Left cardiac atrium (tissue), 4 donors: ENCODE results near the gene NCOA3. TPM values are rescaled to one million over a fixed set of nuclear protein-coding genes. Genes with fewer than 3 reads are reported as not detected.

ENCODE experiments used
- ATAC-seq, 2 donors: fragments of 200-7000 bp; cut with Tn5 transposase; one replicate each; pipeline ENCODE4 v1.9.1; 2020; ENCODE audit warnings: mild to moderate bottlenecking in 2 of 2, moderate library complexity in 2 of 2
- DNase-seq: peaks from one replicate; pipeline ENCODE4 v3.0.0-alpha.2; 2020
- intact Hi-C, 2 donors: fragments of 100-400 bp; cut with DNase I; formaldehyde crosslinking; loops; one replicate each; pipeline versions ENCODE4 v1.14.1 to v1.15.1; 2022 to 2023
- total RNA-seq, 2 donors: library from RNA; stranded (reverse); fragmentation: NEBNext Ultra II Directional; extraction: Animal tissue kit (Norgen Biotek cat#: 25700); gene quantifications; one replicate each; pipeline ENCODE4 v1.2.1, GENCODE V29; 2021
- donor health status: DM: no; HTN: yes; CAD: no.
- donor health status: DM: no; HTN: yes; CAD: no; lungs with severe emphysema.
- donor health status: DM: yes; HTN: yes; CAD: no.
- donor health status: Dilated cardiomyopathy.

The NCOA3 gene
- total RNA-seq, 2 donors from 2014 or later = 18.6 to 25.2 TPM

DNA sequence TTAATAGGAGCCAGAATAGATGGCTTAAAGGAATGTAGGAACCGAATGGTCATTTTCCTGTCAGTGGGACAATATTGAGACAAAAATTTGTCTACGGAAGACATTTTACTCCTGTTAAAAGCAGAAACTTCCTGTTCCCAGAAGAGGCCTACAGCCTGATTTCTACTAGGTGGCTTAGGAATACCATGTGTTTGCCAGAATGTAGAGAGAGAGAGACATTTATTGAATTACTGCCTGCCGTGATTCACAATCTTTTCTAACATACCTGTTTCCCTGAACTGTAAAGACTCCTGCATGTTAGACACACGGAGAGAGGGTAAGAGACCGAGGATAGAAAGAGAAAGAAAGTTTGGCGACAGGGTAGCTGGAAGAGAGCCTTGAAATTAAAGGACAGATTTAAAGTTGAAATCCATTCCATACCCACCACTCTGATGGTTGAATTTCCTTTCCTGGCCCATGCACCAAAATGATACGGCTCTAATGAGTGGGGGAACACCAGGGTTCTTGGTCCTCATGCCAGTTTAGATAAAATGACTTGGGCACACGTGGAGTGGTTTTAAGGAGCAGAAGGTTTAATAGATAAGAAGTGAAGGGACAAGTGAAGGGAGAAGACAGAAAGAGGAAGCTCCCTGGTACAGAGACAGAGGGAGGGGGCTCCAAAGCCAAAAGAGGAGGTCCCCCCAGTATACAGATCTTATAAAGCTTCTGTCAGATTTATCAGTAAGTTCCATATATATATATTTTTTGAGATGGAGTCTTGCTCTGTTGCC lies 22.5 kb downstream of the NCOA3 start:
- DNase-seq = no peak
- ATAC-seq = no peak
- intact Hi-C loops = no loop called here

DNA sequence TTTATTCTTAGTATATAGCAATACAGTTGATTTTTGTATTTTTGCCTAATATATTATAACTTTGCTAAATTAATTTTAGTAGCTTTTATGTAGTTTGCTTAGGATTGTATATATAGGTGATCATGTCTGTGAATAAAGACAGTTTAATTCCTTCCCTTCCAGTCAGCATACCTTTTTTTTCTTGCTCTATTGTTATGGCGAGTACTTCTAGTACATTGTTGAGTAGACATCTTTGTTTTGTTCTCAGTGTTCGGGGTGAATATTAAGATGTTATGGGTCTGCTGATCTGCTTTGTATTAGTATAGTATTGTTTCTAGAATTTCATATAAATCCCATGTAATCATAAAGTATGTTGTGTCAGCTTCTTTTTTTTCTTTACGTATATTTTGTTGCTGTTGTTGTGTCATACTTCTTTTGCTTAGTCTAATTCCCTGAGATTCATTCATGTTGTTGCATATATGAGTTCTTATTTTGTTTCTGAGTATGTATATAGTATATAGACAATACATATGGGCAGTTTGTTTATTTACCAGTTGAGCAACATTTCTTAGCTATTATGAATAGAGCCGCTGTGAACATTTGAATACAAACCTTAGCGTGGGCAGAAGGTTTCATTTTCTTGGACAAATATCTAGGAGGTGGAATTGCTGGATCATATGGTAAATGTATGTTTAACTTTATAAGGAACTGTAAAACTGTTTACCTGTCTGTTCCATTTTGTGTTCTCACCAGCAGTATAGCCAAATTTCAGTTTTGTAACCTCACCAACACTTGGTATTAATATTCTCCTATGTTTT lies 25.5 kb downstream of the NCOA3 start:
- intact Hi-C loops = no loop called here
- DNase-seq (no peak), ATAC-seq (no peak)

DNA sequence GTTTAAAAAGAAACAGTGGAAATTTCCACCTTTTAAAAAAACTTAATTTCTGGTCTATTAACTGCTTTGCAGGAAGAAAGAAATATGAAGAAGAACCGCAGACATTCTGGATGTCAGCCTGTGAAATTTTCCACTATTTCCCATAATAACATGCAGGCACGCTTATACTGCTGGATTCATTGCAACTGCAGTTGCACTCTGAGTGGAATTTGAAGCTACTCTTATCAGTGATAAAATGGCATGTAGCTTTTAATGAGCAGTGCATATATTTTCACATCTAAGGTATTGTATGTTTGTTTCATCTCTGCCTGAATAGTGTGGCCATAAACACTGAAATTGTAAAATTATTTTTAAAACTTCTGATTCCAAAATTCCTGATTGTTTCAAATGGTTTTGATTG lies 28.2 kb downstream of the NCOA3 start:
- intact Hi-C loops = no loop called here
- ATAC-seq (peak in 1 of 2 donors; percentile 33), DNase-seq (no peak)

DNA sequence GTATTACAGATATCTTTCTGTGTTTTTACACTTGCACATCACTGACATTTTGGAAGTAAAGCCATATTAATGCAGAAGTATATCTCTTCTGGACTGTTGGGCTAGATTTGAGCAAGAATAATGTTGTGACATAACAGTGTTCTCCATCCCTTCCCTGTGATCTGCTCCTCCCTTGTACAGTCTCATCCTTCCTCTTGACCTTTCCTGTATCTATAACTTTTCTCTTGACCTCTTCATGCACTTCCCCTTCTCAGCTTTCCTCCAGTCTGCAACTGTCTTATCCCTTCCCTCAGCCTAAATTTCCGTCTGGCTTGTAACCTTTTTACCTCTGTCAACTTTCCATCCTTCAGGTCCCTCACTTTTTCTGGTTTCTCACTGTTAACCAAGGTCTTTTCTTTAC lies 29.8 kb downstream of the NCOA3 start:
- ATAC-seq = peak in 1 of 2 donors; percentile 53
- intact Hi-C loops = no loop called here
- no peak for DNase-seq

DNA sequence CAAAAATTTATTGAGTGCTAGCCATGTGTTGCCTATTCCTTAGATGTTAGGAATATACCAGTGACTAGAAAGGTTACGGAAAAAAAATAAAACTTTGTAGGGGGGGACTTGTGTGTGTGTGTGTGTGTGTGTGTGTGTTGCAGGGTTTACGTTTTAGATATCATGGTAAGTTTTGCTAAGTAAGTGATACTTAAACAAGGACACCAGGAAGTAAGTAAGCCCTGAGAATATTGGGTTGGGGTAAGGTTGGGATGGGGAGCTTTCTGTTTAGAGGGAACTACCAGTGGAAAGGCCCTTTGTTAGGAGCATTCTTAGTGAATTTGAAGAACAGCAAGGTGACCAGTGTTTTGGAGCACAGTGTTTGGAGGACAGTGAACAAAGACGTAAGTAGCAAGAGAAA lies 30.3 kb downstream of the NCOA3 start:
- intact Hi-C loops = no loop called here
- ATAC-seq (no peak), DNase-seq (no peak)

DNA sequence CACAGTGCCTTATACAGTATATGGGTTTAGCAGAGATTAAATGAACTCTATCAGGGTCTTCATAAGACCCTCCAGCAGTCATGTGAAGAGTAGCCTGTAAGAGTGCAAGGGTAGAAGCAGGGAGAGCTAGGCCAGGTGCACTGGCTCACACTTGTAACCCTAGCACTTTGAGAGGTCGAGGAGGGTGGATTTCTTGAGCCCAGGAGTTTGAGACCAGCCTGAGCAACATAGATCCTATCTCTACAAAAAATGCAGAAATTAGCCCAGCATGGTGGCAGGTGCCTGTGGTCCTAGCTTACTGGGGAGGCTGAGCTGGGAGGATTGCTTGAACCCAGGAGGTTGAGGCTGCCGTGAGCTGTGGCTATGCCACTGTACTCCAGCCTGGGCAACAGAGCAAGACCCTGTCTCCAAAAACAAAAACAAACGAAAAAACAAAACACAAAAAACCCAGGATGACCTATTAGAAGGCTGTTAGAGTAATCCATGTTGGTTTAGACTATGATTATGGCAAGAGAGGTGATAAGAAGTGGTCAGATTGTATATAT lies 31.9 kb downstream of the NCOA3 start:
- intact Hi-C loops = no loop called here
- DNase-seq (no peak), ATAC-seq (no peak)

DNA sequence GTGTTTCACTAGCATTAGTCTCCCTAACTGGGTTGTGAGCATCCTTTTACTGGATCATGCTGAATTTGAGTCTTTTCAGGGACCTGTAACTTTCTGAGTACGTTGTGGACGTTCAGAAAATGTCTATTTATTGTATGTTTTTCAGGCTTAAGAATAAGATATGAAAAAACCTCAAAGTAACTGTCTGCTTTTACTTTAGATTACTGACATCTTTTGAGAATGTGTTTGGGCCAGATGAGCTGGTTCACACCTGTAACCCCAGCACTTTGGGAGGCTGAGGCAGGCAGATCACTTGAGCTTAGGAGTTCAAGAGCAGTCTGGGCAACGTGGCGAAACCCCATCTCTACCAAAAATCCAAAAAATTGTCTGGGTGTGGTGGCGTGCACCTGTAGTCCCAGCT lies 32.7 kb downstream of the NCOA3 start:
- intact Hi-C loops = no loop called here
- ATAC-seq = no peak
- DNase-seq = no peak

DNA sequence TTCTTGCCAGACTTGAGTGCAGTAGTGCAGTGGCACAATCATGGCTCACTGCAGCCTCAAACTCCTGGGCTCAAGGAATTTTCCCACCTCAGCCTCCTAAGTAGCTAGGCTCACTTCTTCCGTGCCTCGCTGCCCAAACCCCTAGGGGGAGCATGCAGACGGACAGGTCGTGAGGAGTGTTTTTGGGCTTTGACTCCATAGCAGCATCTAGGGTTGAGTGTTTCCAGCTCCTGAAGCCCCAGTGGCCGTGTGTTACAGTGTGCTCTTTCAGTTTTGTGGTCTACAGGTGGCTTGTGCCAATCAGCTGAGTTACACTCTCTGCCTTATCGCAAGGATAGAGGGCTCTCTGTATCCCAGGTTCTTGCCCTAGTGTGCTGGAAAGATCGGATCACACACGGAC lies 33.4 kb downstream of the NCOA3 start:
- intact Hi-C loops = no loop called here
- ATAC-seq = no peak
- DNase-seq = no peak

DNA sequence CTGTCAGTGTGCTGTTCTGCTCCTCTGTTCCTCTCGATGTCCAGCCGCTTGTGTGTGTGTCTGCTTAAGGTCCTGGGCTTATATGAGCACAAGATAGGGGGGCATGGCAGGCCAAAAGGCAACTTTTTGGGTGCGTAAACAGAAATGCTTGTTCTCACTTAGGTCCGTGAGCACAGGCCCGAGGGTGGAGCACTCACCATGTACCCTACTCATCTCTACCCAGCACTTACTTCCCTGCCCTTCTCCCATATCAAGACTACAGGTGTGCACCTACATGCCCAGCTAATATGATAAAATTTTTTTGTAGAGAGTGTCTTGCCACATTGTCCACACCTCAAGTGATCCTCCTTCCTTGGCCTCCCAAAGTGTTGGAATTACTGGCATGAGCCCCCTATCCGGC lies 34.3 kb downstream of the NCOA3 start:
- DNase-seq = no peak
- ATAC-seq = no peak
- intact Hi-C loops = no loop called here

DNA sequence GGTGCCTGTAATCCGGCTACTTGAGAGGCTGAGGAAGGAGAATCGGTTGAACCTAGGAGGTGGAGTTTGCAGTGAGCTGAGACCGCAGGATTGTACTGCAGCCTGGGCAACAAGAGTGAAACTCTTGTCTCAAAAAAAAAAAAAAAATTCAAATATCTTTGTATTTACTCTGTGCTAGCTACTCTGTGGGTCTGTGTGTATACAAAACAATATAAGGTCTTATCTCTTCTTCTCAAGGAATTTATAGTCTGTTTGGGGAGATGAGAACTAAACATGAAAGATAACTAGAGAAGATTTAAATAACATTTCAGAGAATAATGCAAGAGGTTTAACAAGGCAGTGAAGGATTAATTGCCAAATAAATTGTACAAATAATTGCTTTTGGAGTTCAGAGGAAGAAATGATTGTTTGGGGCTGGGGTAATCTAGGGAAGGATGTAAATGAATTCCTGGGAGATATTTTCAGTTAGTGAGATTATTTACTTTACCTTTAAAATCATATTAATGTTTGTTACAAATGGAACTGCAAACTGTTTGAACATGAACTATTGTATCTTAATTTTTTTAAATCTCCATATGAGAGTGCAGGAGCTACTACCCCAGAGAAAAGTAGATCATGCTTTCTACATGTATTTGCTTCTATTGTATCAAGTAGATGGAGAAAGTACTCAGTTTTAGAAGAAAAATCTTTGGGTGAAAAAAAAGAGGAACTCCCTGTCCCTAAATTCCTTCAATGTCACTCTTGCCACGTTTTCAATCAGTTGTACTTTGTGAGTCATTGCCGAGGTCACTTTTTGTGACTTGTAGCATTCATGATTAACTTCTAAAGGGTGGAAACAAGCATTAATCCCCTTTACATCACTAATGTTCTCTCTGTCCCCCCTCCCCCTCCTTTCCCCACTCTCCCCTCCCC lies 39.0 kb downstream of the NCOA3 start:
- no peak for DNase-seq
- intact Hi-C loops = no loop called here
- ATAC-seq = no peak

DNA sequence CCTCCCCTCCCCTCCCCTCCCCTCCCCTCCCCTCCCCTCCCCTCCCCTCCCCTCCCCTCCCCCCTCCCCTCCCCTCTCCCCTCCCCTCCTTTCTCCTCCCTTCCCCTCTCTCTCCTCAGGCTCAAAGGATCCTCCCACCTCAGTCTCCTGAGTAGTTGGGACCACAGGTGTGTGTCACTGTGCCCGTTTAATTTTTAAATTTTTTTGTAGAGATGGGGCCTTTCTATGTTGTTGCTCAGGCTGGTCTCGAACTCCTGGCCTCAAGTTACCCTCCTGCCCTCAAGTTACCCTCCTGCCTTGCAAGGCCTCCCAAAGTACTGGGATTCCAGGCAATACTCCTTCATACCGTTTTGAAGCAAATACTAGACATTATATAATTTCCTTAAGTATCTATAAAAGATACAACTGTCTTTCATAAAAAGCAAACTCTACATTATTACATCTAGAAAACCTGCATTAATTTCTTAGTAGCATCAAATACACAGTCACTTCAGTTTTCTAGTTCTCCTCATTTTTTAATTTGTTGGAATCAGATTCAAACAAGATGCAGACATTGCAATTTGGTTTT lies 39.8 kb downstream of the NCOA3 start:
- intact Hi-C loops = no loop called here
- DNase-seq (no peak), ATAC-seq (no peak)

DNA sequence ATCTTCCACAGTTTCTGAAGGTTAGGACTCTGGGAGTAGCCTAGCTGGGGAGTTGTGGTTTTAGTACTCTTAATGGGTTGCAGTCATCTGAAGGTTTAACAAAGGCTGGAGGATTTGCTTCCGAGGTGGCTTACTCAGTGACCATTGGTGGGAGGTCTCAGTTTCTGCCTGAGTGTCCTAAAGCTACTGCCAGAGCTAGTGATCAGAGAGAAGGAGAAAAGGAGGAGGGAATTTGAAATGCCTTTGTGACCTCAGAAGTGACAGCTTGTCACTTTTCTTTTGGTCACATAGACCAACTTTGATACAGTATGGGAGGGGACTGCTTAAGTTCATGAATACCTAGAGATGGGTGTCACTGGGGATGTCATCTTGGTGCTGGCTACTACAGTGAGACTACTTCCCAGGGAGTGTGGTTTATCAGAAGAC lies 41.3 kb downstream of the NCOA3 start:
- intact Hi-C loops = no loop called here
- ATAC-seq = no peak
- DNase-seq = no peak

DNA sequence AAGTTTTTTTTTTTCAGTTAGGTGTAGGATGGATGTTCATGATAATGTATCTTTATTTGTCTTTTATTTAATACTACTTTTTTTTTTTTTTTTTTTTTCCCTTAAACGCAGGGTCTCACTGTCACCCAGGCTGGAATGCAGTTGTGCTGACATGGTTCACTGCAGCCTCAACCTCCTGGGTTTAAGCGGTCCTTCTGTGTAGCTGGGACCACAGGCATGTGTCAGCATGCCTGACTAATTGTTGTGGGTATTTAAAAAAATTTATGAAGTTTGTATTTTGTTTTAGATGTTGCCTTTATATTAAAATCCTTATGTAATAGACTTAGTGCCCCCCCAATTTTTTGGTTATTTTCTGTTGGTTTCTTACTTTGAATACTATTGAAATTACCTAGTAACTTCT lies 42.6 kb downstream of the NCOA3 start:
- intact Hi-C loops = no loop called here
- DNase-seq = no peak
- ATAC-seq = no peak

DNA sequence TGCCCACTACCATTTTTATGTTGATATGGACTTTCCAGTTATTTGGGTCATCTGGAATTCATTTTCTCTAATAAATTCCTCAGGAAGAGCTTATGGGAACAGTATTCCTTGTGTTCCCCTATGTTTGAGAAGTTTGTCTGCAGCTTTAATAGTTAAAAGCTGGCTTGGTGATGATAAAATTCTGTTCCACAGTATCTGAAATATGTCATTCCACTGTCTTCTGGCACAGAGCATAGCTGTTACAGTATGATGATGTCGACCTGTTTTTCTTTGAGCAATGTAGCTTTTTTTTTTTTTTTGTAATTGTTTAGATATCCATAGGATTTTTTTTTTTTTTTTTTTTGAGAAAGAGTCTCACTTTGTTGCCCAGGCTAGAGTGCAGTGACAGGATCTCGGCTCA lies 43.2 kb downstream of the NCOA3 start:
- ATAC-seq (no peak), DNase-seq (no peak)
- intact Hi-C loops = no loop called here

DNA sequence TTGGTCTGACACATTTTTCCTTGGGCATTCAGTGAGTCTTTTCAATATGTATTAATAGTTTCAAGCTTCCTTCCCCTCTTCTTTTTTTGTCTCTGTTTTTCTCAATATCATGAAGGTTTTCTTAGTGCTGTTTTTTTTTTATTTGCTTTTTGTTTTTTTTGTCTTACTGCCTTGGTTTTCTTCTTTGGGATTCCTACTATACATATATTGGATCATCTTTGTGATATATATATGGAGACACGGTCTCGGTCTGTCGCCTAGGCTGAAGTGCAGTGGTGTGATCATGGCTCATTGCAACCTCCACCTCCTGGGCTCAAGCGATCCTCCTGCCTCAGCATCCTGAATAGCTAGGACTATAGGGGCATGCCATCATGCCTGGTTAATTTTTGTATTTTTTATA lies 43.8 kb downstream of the NCOA3 start:
- DNase-seq (no peak), ATAC-seq (no peak)
- intact Hi-C loops = no loop called here

DNA sequence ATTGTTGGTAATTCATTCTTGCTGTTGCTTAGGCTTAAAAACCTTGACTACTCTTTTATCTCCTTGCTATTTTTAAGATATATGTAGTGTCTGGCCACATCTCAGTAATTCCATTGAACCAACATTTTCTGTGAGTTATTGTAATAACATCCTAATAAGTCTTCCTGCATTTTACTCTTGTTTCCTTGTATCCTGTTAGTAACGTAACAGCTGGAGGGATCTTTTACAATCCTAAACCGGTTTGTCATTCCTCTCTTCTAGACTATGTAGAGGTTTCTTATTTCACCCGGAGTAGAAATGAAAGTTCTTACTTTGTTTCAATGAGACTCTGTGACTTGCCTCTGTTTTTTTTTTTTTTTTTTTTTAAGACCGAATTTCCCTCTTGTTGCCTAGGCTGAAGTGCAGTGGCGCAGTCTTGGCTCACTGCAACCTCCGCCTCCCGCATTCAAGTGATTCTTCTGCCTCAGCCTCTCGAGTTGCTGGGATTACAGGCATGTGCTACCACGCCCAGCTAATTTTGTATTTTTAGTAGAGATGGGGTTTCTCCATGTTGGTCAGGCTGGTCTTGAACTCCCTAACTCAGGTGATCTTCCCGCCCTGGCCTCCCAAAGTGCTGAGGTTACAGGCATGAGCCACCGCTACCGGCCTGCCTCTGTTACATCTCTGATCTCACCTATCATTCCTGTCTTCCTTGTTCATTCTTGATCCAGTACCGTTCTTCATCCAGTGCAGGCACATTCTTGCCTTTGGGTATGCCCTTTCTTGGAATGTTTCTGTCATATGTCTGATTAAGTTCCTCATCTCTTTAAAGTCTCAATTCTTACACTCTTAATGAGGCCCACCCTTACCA lies 44.7 kb downstream of the NCOA3 start:
- intact Hi-C loops = no loop called here
- no peak for DNase-seq
- ATAC-seq = no peak

DNA sequence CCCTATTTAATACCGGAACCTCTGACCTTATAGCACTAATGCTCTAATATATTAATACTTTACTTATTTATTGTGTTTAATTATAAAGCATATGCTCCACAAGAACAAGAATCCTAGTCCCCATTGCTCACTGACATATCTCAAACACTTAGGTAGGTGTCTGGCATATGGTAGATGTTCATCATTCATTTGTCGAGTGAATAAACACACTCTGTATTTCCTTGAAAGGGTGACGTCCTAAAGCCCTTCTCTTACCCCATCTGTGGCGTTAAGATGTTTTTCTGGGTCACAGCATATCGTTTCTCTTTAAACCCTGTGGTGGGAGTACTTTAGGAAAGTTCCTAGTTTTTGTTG lies 45.3 kb downstream of the NCOA3 start:
- intact Hi-C loops = no loop called here
- no peak for ATAC-seq
- DNase-seq = no peak

DNA sequence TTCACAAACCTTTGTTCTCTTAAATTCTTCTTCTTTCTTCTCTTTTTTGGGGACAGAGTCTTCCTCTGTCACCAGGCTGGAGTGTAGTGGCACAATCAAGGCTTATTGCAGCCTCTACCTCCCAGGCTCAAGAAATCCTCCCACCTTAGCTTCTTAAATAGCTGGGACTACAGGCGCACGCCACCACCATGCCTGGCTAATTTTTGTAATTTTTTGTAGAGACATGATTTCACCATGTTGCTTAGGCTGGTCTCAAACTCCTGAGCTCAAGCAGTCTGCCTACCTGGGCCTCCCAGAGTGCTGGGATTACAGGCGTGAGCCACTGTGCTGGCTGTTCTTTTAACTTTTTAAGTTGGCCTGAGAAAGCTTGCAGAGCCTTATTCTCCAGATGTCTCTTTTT lies 48.0 kb downstream of the NCOA3 start:
- DNase-seq (no peak), ATAC-seq (no peak)
- intact Hi-C loops = no loop called here

DNA sequence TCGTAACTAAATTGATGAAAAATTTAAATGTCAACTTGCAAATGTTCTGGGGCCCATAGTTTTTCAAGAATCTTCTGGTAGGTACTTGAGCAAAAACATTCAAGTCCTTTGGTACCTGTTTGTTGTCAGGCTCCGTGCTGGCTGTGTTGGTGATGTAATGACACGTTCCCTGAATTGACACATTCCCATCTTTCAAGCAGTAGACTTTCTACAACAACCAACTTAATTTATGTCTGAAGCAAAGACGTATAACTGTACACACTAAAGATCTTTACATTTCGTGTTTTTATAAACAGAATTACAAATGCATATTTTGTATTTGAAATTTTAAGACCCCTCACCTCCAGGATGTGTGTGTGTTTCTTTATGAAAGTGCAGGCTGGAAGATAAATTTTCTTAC lies 49.5 kb downstream of the NCOA3 start:
- intact Hi-C loops = no loop called here
- ATAC-seq (no peak), DNase-seq (no peak)
